ENCODE results near the gene MRPS5.

GRCh38 chr2:95051626-95052025 lies 70.0 kb downstream of the MRPS5 start:
- TF ChIP-seq EZH2 (IDR thresholded peaks at IDR 0.05; ENCODE audit: borderline replicate concordance, low read length) (no peak), CTCF (IDR thresholded peaks at IDR 0.05; ENCODE audit: low read length) (no peak)
